IMR-90 (cell line): ENCODE measurements around the gene DSCAM.

Source experiments
- BHLHE40 ChIP-seq: fragments of 150-350 bp; IDR thresholded peaks from 2 replicates; pipeline ENCODE4 v1.6.1; 2016; ENCODE audit warnings: mild to moderate bottlenecking, low read depth, low read length
- CEBPB ChIP-seq: IDR thresholded peaks from 2 replicates; pipeline ENCODE4 v1.6.1; 2012; ENCODE audit warnings: low read depth, low read length, improper control_type of control experiment
- CHD1 ChIP-seq: IDR thresholded peaks from 2 replicates; pipeline ENCODE4 v1.6.1; 2012; ENCODE audit warnings: low read depth, low read length, improper control_type of control experiment
- MAFK ChIP-seq: IDR thresholded peaks from 2 replicates; pipeline ENCODE4 v1.6.1; 2012; ENCODE audit warnings: low read depth, low read length, improper control_type of control experiment
- POLR2A ChIP-seq: IDR thresholded peaks from 2 replicates; pipeline ENCODE4 v1.6.1; 2012; ENCODE audit warnings: mild to moderate bottlenecking, low read depth, low read length
- RAD21 ChIP-seq: IDR thresholded peaks from 2 replicates; pipeline ENCODE4 v1.6.1; 2012; ENCODE audit warnings: low read length, improper control_type of control experiment
- RFX5 ChIP-seq: IDR thresholded peaks from 2 replicates; pipeline ENCODE4 v1.8.0; 2012; ENCODE audit warnings: low read depth, mild to moderate bottlenecking, low read length, moderate library complexity
- SMC3 ChIP-seq: fragments of 150-350 bp; IDR thresholded peaks from 2 replicates; pipeline ENCODE4 v1.6.1; 2016; ENCODE audit warnings: low read depth, mild to moderate bottlenecking, antibody characterized with exemption, low read length, moderate library complexity
- TF ChIP-seq, protein P1 (sequence below): conservative IDR thresholded peaks from 2 replicates; pipeline ENCODE4 v1.5.1; 2012; ENCODE audit warnings: mild to moderate bottlenecking, low read depth, low read length, improper control_type of control experiment
- TF ChIP-seq, protein P2 (sequence below): fragments of 150-350 bp; IDR thresholded peaks from 2 replicates; pipeline ENCODE4 v1.6.1; 2017; ENCODE audit warnings: mild to moderate bottlenecking, antibody characterized with exemption, low read length, low read depth

DNA sequence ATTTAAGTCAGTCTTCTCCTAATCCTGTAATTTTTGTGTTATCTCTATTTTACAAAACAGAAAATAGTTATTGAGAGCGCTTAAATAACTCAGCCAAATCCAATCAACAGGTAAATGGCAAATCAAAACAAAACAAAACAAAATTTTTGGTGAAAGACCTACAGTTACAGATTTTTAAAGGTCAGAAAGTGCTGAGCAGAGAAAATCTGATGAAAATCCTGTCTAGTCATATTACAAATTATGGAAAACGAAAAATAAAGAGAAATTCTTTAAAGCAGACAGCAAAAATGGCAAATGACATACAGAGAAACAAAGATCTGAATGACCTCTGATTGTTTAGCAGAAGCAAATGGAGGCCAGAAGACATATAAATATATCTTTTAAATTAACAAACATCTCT, 497.4 kb downstream of the DSCAM start:
- TF ChIP-seq, protein P1, sequence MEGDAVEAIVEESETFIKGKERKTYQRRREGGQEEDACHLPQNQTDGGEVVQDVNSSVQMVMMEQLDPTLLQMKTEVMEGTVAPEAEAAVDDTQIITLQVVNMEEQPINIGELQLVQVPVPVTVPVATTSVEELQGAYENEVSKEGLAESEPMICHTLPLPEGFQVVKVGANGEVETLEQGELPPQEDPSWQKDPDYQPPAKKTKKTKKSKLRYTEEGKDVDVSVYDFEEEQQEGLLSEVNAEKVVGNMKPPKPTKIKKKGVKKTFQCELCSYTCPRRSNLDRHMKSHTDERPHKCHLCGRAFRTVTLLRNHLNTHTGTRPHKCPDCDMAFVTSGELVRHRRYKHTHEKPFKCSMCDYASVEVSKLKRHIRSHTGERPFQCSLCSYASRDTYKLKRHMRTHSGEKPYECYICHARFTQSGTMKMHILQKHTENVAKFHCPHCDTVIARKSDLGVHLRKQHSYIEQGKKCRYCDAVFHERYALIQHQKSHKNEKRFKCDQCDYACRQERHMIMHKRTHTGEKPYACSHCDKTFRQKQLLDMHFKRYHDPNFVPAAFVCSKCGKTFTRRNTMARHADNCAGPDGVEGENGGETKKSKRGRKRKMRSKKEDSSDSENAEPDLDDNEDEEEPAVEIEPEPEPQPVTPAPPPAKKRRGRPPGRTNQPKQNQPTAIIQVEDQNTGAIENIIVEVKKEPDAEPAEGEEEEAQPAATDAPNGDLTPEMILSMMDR, result no peak
- no peak for TF ChIP-seq CEBPB
- peak; percentile 11; the same call in 1 of the 2 replicates for TF ChIP-seq MAFK
- TF ChIP-seq RFX5, result no peak
- TF ChIP-seq, protein P2, sequence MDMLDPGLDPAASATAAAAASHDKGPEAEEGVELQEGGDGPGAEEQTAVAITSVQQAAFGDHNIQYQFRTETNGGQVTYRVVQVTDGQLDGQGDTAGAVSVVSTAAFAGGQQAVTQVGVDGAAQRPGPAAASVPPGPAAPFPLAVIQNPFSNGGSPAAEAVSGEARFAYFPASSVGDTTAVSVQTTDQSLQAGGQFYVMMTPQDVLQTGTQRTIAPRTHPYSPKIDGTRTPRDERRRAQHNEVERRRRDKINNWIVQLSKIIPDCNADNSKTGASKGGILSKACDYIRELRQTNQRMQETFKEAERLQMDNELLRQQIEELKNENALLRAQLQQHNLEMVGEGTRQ, result no peak
- TF ChIP-seq POLR2A, result no peak
- TF ChIP-seq RAD21, result no peak
- TF ChIP-seq BHLHE40, result no peak
- TF ChIP-seq CHD1, result no peak
- no peak for TF ChIP-seq SMC3
